ENCODE data around the gene ADRA2C.

GRCh38 chr4:3721627-3722026 is 44.6 kb upstream of the ADRA2C start:
- TF ChIP-seq CTCF (IDR thresholded peaks at IDR 0.05; ENCODE audit: poor library complexity) (no peak), EZH2 (IDR thresholded peaks at IDR 0.05; ENCODE audit: borderline replicate concordance) (no peak), EZH2phosphoT487 (IDR thresholded peaks at IDR 0.05; ENCODE audit: low read depth, severe bottlenecking, unreplicated experiment) (no peak)

Data from hepatocyte (in vitro differentiated cells).